GM23248 (cell line): Measurements from ENCODE around the gene DDX11. TPM values are rescaled to one million over a fixed set of nuclear protein-coding genes. Genes with fewer than 3 reads are reported as not detected.
"Not testable (repeated sequence)": the region's sequence is repeated elsewhere in the genome, so short reads cannot be mapped to it uniquely, and the experiment has no call there.

Experiments
- DNase-seq: peaks from one replicate; pipeline ENCODE4 v3.0.0-alpha.2; 2015
- H2AFZ ChIP-seq: fragments of 200-600 bp; sonication (generic); 2 replicates; pipeline ENCODE4 v1.6.1; 2016; ENCODE audit warnings: antibody characterized with exemption
- H3F3A ChIP-seq: fragments of 200-600 bp; sonication (generic); 2 replicates; pipeline ENCODE4 v1.6.1; 2016; ENCODE audit warnings: mild to moderate bottlenecking, antibody characterized with exemption, mixed run types; ENCODE audit not compliant: insufficient read depth
- H3K27ac ChIP-seq: fragments of 200-600 bp; sonication (generic); 2 replicates; pipeline ENCODE4 v1.5.1; 2016; ENCODE audit warnings: mild to moderate bottlenecking
- H3K27me3 ChIP-seq: fragments of 200-600 bp; sonication (generic); replicated peaks from 2 replicates; pipeline ENCODE4 v1.6.1; 2016; ENCODE audit warnings: mild to moderate bottlenecking; ENCODE audit not compliant: insufficient read depth
- H3K36me3 ChIP-seq: fragments of 200-600 bp; sonication (generic); 2 replicates; pipeline ENCODE4 v1.6.1; 2016; ENCODE audit warnings: low read depth, mild to moderate bottlenecking
- H3K4me1 ChIP-seq: fragments of 200-600 bp; sonication (generic); 2 replicates; pipeline ENCODE4 v1.6.1; 2016; ENCODE audit warnings: mild to moderate bottlenecking; ENCODE audit not compliant: insufficient read depth
- H3K4me2 ChIP-seq: fragments of 200-600 bp; sonication (generic); one replicate; pipeline ENCODE4 v1.6.1; 2016; ENCODE audit warnings: mild to moderate bottlenecking; ENCODE audit not compliant: unreplicated experiment
- H3K4me3 ChIP-seq: fragments of 200-600 bp; sonication (generic); 2 replicates; pipeline ENCODE4 v1.5.1; 2016; ENCODE audit warnings: mild to moderate bottlenecking
- H3K79me2 ChIP-seq: fragments of 200-600 bp; sonication (generic); 2 replicates; pipeline ENCODE4 v1.6.1; 2016; ENCODE audit warnings: mild to moderate bottlenecking; ENCODE audit not compliant: insufficient read depth
- H3K9ac ChIP-seq: fragments of 200-600 bp; sonication (generic); 2 replicates; pipeline ENCODE4 v1.6.1; 2016; ENCODE audit warnings: mild to moderate bottlenecking
- H3K9me2 ChIP-seq: fragments of 200-600 bp; sonication (generic); 2 replicates; pipeline ENCODE4 v1.6.1; 2016; ENCODE audit warnings: mixed run types, mild to moderate bottlenecking, moderate library complexity; ENCODE audit not compliant: insufficient read depth
- H3K9me3 ChIP-seq: fragments of 200-600 bp; sonication (generic); one replicate; pipeline ENCODE4 v1.6.1; 2017; ENCODE audit warnings: low read depth
- H4K20me1 ChIP-seq: fragments of 200-600 bp; sonication (generic); 2 replicates; pipeline ENCODE4 v1.6.0; 2016; ENCODE audit not compliant: insufficient read depth
- EZH2 ChIP-seq: fragments of 200-600 bp; sonication (generic); IDR thresholded peaks from 2 replicates; pipeline ENCODE4 v1.6.1; 2018; ENCODE audit warnings: antibody characterized with exemption, mild to moderate bottlenecking; ENCODE audit not compliant: insufficient read depth, poor library complexity, severe bottlenecking
- EZH2phosphoT487 ChIP-seq: fragments of 200-600 bp; sonication (generic); IDR thresholded peaks from 2 replicates; pipeline ENCODE4 v1.6.1; 2018; ENCODE audit warnings: antibody characterized with exemption, moderate library complexity, mild to moderate bottlenecking, low read depth; ENCODE audit not compliant: insufficient read depth
- WGBS, 2 experiments: methylation state at CpG; one replicate each; pipeline ENCODE4 v1.1.6; 2015 to 2017; ENCODE audit warnings: low lambda C conversion rate in 2 of 2, low coverage in 1 of 2; ENCODE audit errors: missing lambda C conversion rate in 2 of 2; 5-methylcytosine and 5-hydroxymethylcytosine counted together
- in situ Hi-C: fragments of 300-500 bp; cut with MboI; formaldehyde crosslinking; loops from 2 replicates; pipeline ENCODE4 v1.15.0; 2020
- polyA plus RNA-seq: library from polyadenylated mRNA; unstranded; fragments of >200 nt; fragmentation: Nextera tagmentation; extraction: Ambion mirVana; gene quantifications from 2 replicates; pipeline ENCODE4 v1.2.1, GENCODE V29; 2016
- total RNA-seq: library from RNA; depleted of rRNA; stranded (reverse); fragments of >200 nt; shearing (Covaris generic); gene quantifications from 2 replicates; pipeline ENCODE4 v1.2.3, GENCODE V29; 2014

DDX11 gene
- total and polyA plus RNA-seq, 2 experiments from 2014 or later, result 5.0 to 6.1 TPM

- H3K9ac ChIP-seq, H3K9me3 ChIP-seq, H3F3A ChIP-seq, H3K36me3 ChIP-seq, H4K20me1 ChIP-seq, H3K4me1 ChIP-seq, H3K79me2 ChIP-seq, H3K27ac ChIP-seq, H3K4me3 ChIP-seq, H3K4me2 ChIP-seq, H2AFZ ChIP-seq, DNase-seq, H3K9me2 ChIP-seq, H3K27me3 ChIP-seq, in situ Hi-C loops: not testable (repeated sequence)
- WGBS, 2 experiments, result 92 to 93% methylated on average over 13 to 14 of the region's 14 CpGs
Observed at GRCh38 chr12:31104773-31105172, 31.1 kb downstream of the DDX11 start.

- no peaks in the 10 kb centered on the region for H4K20me1 ChIP-seq
- H2AFZ ChIP-seq, result no peak overlapping the region
- no peak overlapping the region for H3K27ac ChIP-seq
- no peaks in the 10 kb centered on the region for H3K4me1 ChIP-seq
- H3F3A ChIP-seq, result no peaks in the 10 kb centered on the region
- no peak overlapping the region for H3K9ac ChIP-seq
- no peaks in the 10 kb centered on the region for H3K9me2 ChIP-seq
- H3K79me2 ChIP-seq, result no peaks in the 10 kb centered on the region
- H3K4me3 ChIP-seq, result no peak overlapping the region
- in situ Hi-C loops, result no loop called here
- H3K9me3 ChIP-seq, result no peaks in the 10 kb centered on the region
- no peaks in the 10 kb centered on the region for H3K36me3 ChIP-seq
- 80 to 97% methylated on average over 4 to 6 of the region's 8 CpGs for WGBS, 2 experiments
- H3K27me3 ChIP-seq, result no peaks in the 10 kb centered on the region
- no peak for DNase-seq
- TF ChIP-seq EZH2phosphoT487 (no peak), EZH2 (no peak)
- H3K4me2 ChIP-seq, result no peak overlapping the region
Observed at GRCh38 chr12:31105668-31106067, 32.0 kb downstream of the DDX11 start.

GRCh38 chr12:31106101-31106803 lies 32.6 kb downstream of the DDX11 start:
- H3K27me3 ChIP-seq, result no peaks in the 10 kb centered on the region
- no peaks in the 10 kb centered on the region for H3K79me2 ChIP-seq
- DNase-seq, result no peak
- no peak for TF ChIP-seq EZH2phosphoT487
- no peak for TF ChIP-seq EZH2
- no peaks in the 10 kb centered on the region for H3K4me1 ChIP-seq
- in situ Hi-C loops, result no loop called here
- no peaks in the 10 kb centered on the region for H3K9me2 ChIP-seq
- no peaks in the 10 kb centered on the region for H3K36me3 ChIP-seq
- no peak overlapping the region for H2AFZ ChIP-seq
- H3K9me3 ChIP-seq, result no peaks in the 10 kb centered on the region
- 79 to 82% methylated on average over 10 of the region's 10 CpGs for WGBS, 2 experiments
- no peak overlapping the region for H3K9ac ChIP-seq
- H3K4me2 ChIP-seq, result no peak overlapping the region
- H3F3A ChIP-seq, result no peaks in the 10 kb centered on the region
- no peak overlapping the region for H3K4me3 ChIP-seq
- no peaks in the 10 kb centered on the region for H4K20me1 ChIP-seq
- H3K27ac ChIP-seq, result no peak overlapping the region

- H3F3A ChIP-seq, H3K9me3 ChIP-seq, H3K4me2 ChIP-seq, H3K9ac ChIP-seq, H3K4me1 ChIP-seq, in situ Hi-C loops, H2AFZ ChIP-seq, DNase-seq, H4K20me1 ChIP-seq, H3K36me3 ChIP-seq, H3K79me2 ChIP-seq, H3K4me3 ChIP-seq, H3K27me3 ChIP-seq, H3K9me2 ChIP-seq, H3K27ac ChIP-seq: not testable (repeated sequence)
- 55 to 57% methylated on average over 6 of the region's 6 CpGs for WGBS, 2 experiments
Observed at GRCh38 chr12:31109773-31110172, 36.1 kb downstream of the DDX11 start.

- H3F3A ChIP-seq, in situ Hi-C loops, H3K27ac ChIP-seq, DNase-seq, H3K79me2 ChIP-seq, H3K36me3 ChIP-seq, H3K9ac ChIP-seq, H3K9me3 ChIP-seq, H4K20me1 ChIP-seq, H2AFZ ChIP-seq, H3K4me1 ChIP-seq, H3K27me3 ChIP-seq, H3K4me2 ChIP-seq, H3K4me3 ChIP-seq, H3K9me2 ChIP-seq: not testable (repeated sequence)
- WGBS, 2 experiments, result 65 to 66% methylated on average over 5 of the region's 5 CpGs
Observed at GRCh38 chr12:31110263-31110662, 36.6 kb downstream of the DDX11 start.

GRCh38 chr12:31115092-31115601 lies 41.5 kb downstream of the DDX11 start:
- H3K27me3 ChIP-seq, in situ Hi-C loops, H3K27ac ChIP-seq, H3K36me3 ChIP-seq, H3K9ac ChIP-seq, DNase-seq, H3K79me2 ChIP-seq, H3F3A ChIP-seq, H4K20me1 ChIP-seq, H3K9me2 ChIP-seq, H3K4me1 ChIP-seq, H3K4me3 ChIP-seq, H3K4me2 ChIP-seq, H2AFZ ChIP-seq, H3K9me3 ChIP-seq: not testable (repeated sequence)
- WGBS, 2 experiments, result 81 to 84% methylated on average over 3 of the region's 3 CpGs

GRCh38 chr12:31116846-31117202 lies 43.2 kb downstream of the DDX11 start:
- H3K4me1 ChIP-seq, H3K4me3 ChIP-seq, H3K79me2 ChIP-seq, H3K4me2 ChIP-seq, H3K36me3 ChIP-seq, H4K20me1 ChIP-seq, H3K9me2 ChIP-seq, H3K27me3 ChIP-seq, in situ Hi-C loops, DNase-seq, H3K9me3 ChIP-seq, H3K27ac ChIP-seq, H2AFZ ChIP-seq, H3F3A ChIP-seq, H3K9ac ChIP-seq: not testable (repeated sequence)
- 52 to 75% methylated on average over 4 to 5 of the region's 7 CpGs for WGBS, 2 experiments
